GM13976 (cell line): ENCODE data around the gene PTBP1.

Source experiments
- DNase-seq: peaks from one replicate; pipeline ENCODE4 v3.0.0; 2012; ENCODE audit warnings: low spot score
- CTCF ChIP-seq: IDR thresholded peaks from 2 replicates; pipeline ENCODE4 v1.5.1; 2012; ENCODE audit warnings: borderline replicate concordance, mild to moderate bottlenecking; ENCODE audit not compliant: insufficient read depth; ENCODE audit errors: extremely low read depth, missing control alignments, control extremely low read depth
- in situ Hi-C: fragments of 300-500 bp; cut with MboI; formaldehyde crosslinking; loops from one replicate; pipeline ENCODE4 v1.12.0; 2022; ENCODE audit warnings: low sequenced_read_pairs, mixed read lengths, inconsistent platforms; ENCODE audit not compliant: unreplicated experiment

The PTBP1 gene

GRCh38 chr19:788983-789700, 8.1 kb upstream of the PTBP1 start:
- in situ Hi-C loops = no loop called here
- no peak for TF ChIP-seq CTCF
- no peak for DNase-seq

- no peak for TF ChIP-seq CTCF
- DNase-seq = no peak
- in situ Hi-C loops = no loop called here
Measured at GRCh38 chr19:789701-790060, 7.6 kb upstream of the PTBP1 start.

GRCh38 chr19:791007-791566, 6.2 kb upstream of the PTBP1 start:
- no peak for DNase-seq
- no peak for TF ChIP-seq CTCF
- in situ Hi-C loops = no loop called here

- DNase-seq = no peak
- in situ Hi-C loops = no loop called here
- no peak for TF ChIP-seq CTCF
Measured at GRCh38 chr19:791567-792305, 5.5 kb upstream of the PTBP1 start.

GRCh38 chr19:792306-792885, 4.9 kb upstream of the PTBP1 start:
- TF ChIP-seq CTCF = no peak
- no peak for DNase-seq
- in situ Hi-C loops = no loop called here

- TF ChIP-seq CTCF = no peak
- no peak for DNase-seq
- in situ Hi-C loops = no loop called here
Measured at GRCh38 chr19:793806-794205, 3.4 kb upstream of the PTBP1 start.
